H1 (cell line): Measurements from ENCODE around the gene GALE. TPM values are rescaled to one million over a fixed set of nuclear protein-coding genes. Genes with fewer than 3 reads are reported as not detected.

ENCODE experiments used
- CTCF ChIA-PET: fragments of 300-600 bp; sonication (Branson Sonifier 250); formaldehyde crosslinking; loops from one replicate; lab custom pipeline; 2021; ENCODE audit not compliant: partially characterized antibody; lab: Charles Lee
- POLR2A ChIA-PET: fragments of 300-600 bp; sonication (Branson Sonifier 250); formaldehyde crosslinking; loops from one replicate; lab custom pipeline; 2021; ENCODE audit warnings: inconsistent platforms; ENCODE audit not compliant: partially characterized antibody; lab: Charles Lee
- DNase-seq, 2 experiments: peaks; one replicate each; pipeline versions ENCODE4 v3.0.0 to v3.0.0-alpha.2; 2010 to 2022; ENCODE audit warnings: low spot score in 2 of 2, low read depth in 1 of 2, mixed read lengths in 1 of 2
- FAIRE-seq: peaks from 2 replicates; lab custom pipeline; 2011; peaks lifted over from hg19 to GRCh38; lab: Jason Lieb, UNC
- H2AFZ ChIP-seq: 2 replicates; pipeline ENCODE4 v1.8.1; 2012; ENCODE audit warnings: low read length, inconsistent platforms
- H2AK5ac ChIP-seq: 2 replicates; pipeline ENCODE4 v1.6.1; 2013; ENCODE audit warnings: low read depth, low read length
- H2BK120ac ChIP-seq: replicated peaks from 2 replicates; pipeline ENCODE3; 2013; ENCODE audit warnings: low read depth, low read length, inconsistent platforms
- H2BK12ac ChIP-seq: 2 replicates; pipeline ENCODE4 v1.6.1; 2013; ENCODE audit warnings: low read depth, low read length
- H2BK15ac ChIP-seq: 2 replicates; pipeline ENCODE4 v1.6.1; 2013; ENCODE audit warnings: low read length
- H2BK20ac ChIP-seq: 2 replicates; pipeline ENCODE4 v1.6.1; 2013; ENCODE audit warnings: low read length
- H2BK5ac ChIP-seq: 2 replicates; pipeline ENCODE4 v1.6.1; 2013; ENCODE audit warnings: low read depth, low read length
- H3K14ac ChIP-seq: 2 replicates; pipeline ENCODE4 v1.6.1; 2013; ENCODE audit warnings: inconsistent platforms; ENCODE audit not compliant: insufficient read length
- H3K18ac ChIP-seq: 2 replicates; pipeline ENCODE4 v1.6.1; 2013; ENCODE audit warnings: low read length; ENCODE audit errors: extremely low read depth
- H3K23ac ChIP-seq: 2 replicates; pipeline ENCODE4 v1.6.1; 2013; ENCODE audit warnings: inconsistent platforms; ENCODE audit not compliant: insufficient read length
- H3K23me2 ChIP-seq: 2 replicates; pipeline ENCODE4 v1.6.1; 2013; ENCODE audit warnings: low read depth, low read length
- H3K27ac ChIP-seq: 2 replicates; pipeline ENCODE4 v1.6.1; 2011; ENCODE audit warnings: low read depth, low read length, inconsistent platforms
- H3K27me3 ChIP-seq, 4 experiments: replicated peaks in 1 of 4; 1 replicate in 1 of 4; 2 replicates in 3 of 4; pipeline versions ENCODE4 v1.6.1 to v1.8.1; 2011 to 2013; ENCODE audit warnings: low read length in 3 of 4, mild to moderate bottlenecking in 3 of 4, inconsistent platforms in 2 of 4, mixed read lengths in 2 of 4, moderate library complexity in 1 of 4; ENCODE audit not compliant: control insufficient read depth in 3 of 4, insufficient read depth in 3 of 4; ENCODE audit errors: extremely low read depth in 1 of 4
- H3K36me3 ChIP-seq, 4 experiments: 2 replicates each; pipeline versions ENCODE4 v1.6.1 to v1.8.1; 2011 to 2013; ENCODE audit warnings: mild to moderate bottlenecking in 4 of 4, low read length in 3 of 4, moderate library complexity in 2 of 4, control low read depth in 1 of 4, inconsistent platforms in 1 of 4; ENCODE audit not compliant: insufficient read depth in 4 of 4, control insufficient read depth in 2 of 4
- H3K4ac ChIP-seq: replicated peaks from 2 replicates; pipeline ENCODE3; 2013; ENCODE audit warnings: low read length, low read depth, mixed read lengths, inconsistent platforms; ENCODE audit not compliant: insufficient read length
- H3K4me1 ChIP-seq, 4 experiments: replicated peaks in 1 of 4; 1 replicate in 1 of 4; 2 replicates in 3 of 4; pipeline versions ENCODE4 v1.6.1 to v1.8.1; 2011 to 2013; ENCODE audit warnings: low read length in 3 of 4, inconsistent platforms in 2 of 4, mixed read lengths in 1 of 4; ENCODE audit not compliant: insufficient read depth in 4 of 4, control insufficient read depth in 3 of 4
- H3K4me2 ChIP-seq, 2 experiments: 2 replicates each; pipeline versions ENCODE4 v1.6.1 to v1.8.1; 2011 to 2013; ENCODE audit warnings: low read depth in 2 of 2, low read length in 2 of 2, control low read depth in 1 of 2, inconsistent platforms in 1 of 2, mild to moderate bottlenecking in 1 of 2; ENCODE audit not compliant: insufficient read depth in 1 of 2
- H3K4me3 ChIP-seq, 4 experiments: fragments of 200-600, 300-600 bp in 1 of 4; sonication (generic), shearing (Covaris generic), sonication (Bioruptor Twin) in 1 of 4; 2 replicates each; pipeline versions ENCODE4 v1.5.1 to v1.8.1; 2011 to 2016; ENCODE audit warnings: low read length in 4 of 4, low read depth in 3 of 4, control low read depth in 2 of 4, inconsistent platforms in 2 of 4, mild to moderate bottlenecking in 2 of 4, mixed read lengths in 1 of 4, moderate library complexity in 1 of 4; ENCODE audit not compliant: insufficient read depth in 2 of 4; ENCODE audit errors: extremely low read depth in 1 of 4
- H3K56ac ChIP-seq: replicated peaks from 2 replicates; pipeline ENCODE3; 2013; ENCODE audit warnings: low read depth, mild to moderate bottlenecking, mixed read lengths, low read length, inconsistent platforms; ENCODE audit not compliant: insufficient read length
- H3K79me1 ChIP-seq: 2 replicates; pipeline ENCODE4 v1.6.1; 2013; ENCODE audit warnings: low read depth, low read length, control low read depth
- H3K79me2 ChIP-seq, 2 experiments: 2 replicates each; pipeline versions ENCODE4 v1.6.1 to v1.8.1; 2012 to 2013; ENCODE audit warnings: low read length in 2 of 2, mild to moderate bottlenecking in 2 of 2, inconsistent platforms in 1 of 2; ENCODE audit not compliant: insufficient read depth in 2 of 2, control insufficient read depth in 1 of 2
- H3K9ac ChIP-seq, 4 experiments: replicated peaks in 1 of 4; 1 replicate in 1 of 4; 2 replicates in 3 of 4; pipeline versions ENCODE4 v1.6.1 to v1.8.1; 2011 to 2013; ENCODE audit warnings: low read depth in 3 of 4, low read length in 3 of 4, control low read depth in 2 of 4, mild to moderate bottlenecking in 2 of 4, moderate library complexity in 2 of 4, inconsistent platforms in 1 of 4; ENCODE audit errors: extremely low read depth in 1 of 4
- H3K9me3 ChIP-seq, 2 experiments: 2 replicates each; pipeline versions ENCODE4 v1.6.1 to v1.8.1; 2012 to 2013; ENCODE audit warnings: mild to moderate bottlenecking in 2 of 2, moderate library complexity in 2 of 2, control low read depth in 1 of 2, inconsistent platforms in 1 of 2, low read depth in 1 of 2, low read length in 1 of 2, mixed read lengths in 1 of 2; ENCODE audit not compliant: insufficient read depth in 2 of 2
- H4K20me1 ChIP-seq, 2 experiments: replicated peaks in 1 of 2; 2 replicates each; pipeline versions ENCODE3 to v1.8.1; 2011 to 2013; ENCODE audit warnings: inconsistent platforms in 2 of 2, low read length in 2 of 2, mild to moderate bottlenecking in 1 of 2; ENCODE audit not compliant: insufficient read depth in 2 of 2, control insufficient read depth in 1 of 2
- H4K5ac ChIP-seq: 2 replicates; pipeline ENCODE4 v1.6.1; 2013; ENCODE audit warnings: low read length, low read depth, mixed read lengths, inconsistent platforms; ENCODE audit not compliant: insufficient read length
- H4K8ac ChIP-seq: 2 replicates; pipeline ENCODE4 v1.8.0; 2013; ENCODE audit warnings: mild to moderate bottlenecking, moderate library complexity, low read length, inconsistent platforms; ENCODE audit not compliant: insufficient read depth; ENCODE audit errors: extremely low read depth
- H4K91ac ChIP-seq: replicated peaks from 2 replicates; pipeline ENCODE3; 2013; ENCODE audit warnings: low read length, mixed read lengths, inconsistent platforms; ENCODE audit not compliant: insufficient read length
- ASH2L ChIP-seq: fragments of 200-600, 300-600 bp; sonication (generic); IDR thresholded peaks from one replicate; pipeline ENCODE4 v1.7.1; 2017; ENCODE audit warnings: low read length
- BACH1 ChIP-seq: IDR thresholded peaks from 2 replicates; pipeline ENCODE4 v1.6.1; 2012; ENCODE audit warnings: low read length, improper control_type of control experiment
- BCL11A ChIP-seq, 2 experiments: IDR thresholded peaks; one replicate each; pipeline ENCODE4 v1.6.1; 2011; ENCODE audit warnings: low read depth in 2 of 2, low read length in 2 of 2, mild to moderate bottlenecking in 2 of 2
- GABPA ChIP-seq: IDR thresholded peaks from 2 replicates; pipeline ENCODE4 v1.6.1; 2011; ENCODE audit warnings: mild to moderate bottlenecking, low read length, moderate library complexity, borderline replicate concordance; ENCODE audit not compliant: insufficient read depth
- HDAC6 ChIP-seq: IDR thresholded peaks from one replicate; pipeline ENCODE4 v1.7.1; 2012; ENCODE audit warnings: low read depth, mild to moderate bottlenecking, inconsistent platforms, low read length, moderate library complexity
- KDM5A ChIP-seq: fragments of 200-600 bp; IDR thresholded peaks from 2 replicates; pipeline ENCODE4 v1.7.1; 2012; ENCODE audit warnings: mild to moderate bottlenecking, low read length, inconsistent platforms, mixed read lengths
- MAFK ChIP-seq: IDR thresholded peaks from 2 replicates; pipeline ENCODE4 v1.6.1; 2012; ENCODE audit warnings: low read depth, mild to moderate bottlenecking, improper control_type of control experiment, low read length
- RFX5 ChIP-seq: IDR thresholded peaks from 2 replicates; pipeline ENCODE4 v1.6.1; 2011; ENCODE audit warnings: low read depth, low read length, improper control_type of control experiment, borderline replicate concordance
- RXRA ChIP-seq: IDR thresholded peaks from 2 replicates; pipeline ENCODE4 v1.6.1; 2011; ENCODE audit warnings: low read depth, mild to moderate bottlenecking, low read length, moderate library complexity; ENCODE audit not compliant: insufficient read depth
- TAF1 ChIP-seq: IDR thresholded peaks from 2 replicates; pipeline ENCODE4 v1.6.1; 2011; ENCODE audit warnings: mild to moderate bottlenecking, low read depth, low read length
- TCF12 ChIP-seq: IDR thresholded peaks from 2 replicates; pipeline ENCODE4 v1.6.1; 2011; ENCODE audit warnings: low read depth, mild to moderate bottlenecking, low read length
- YY1 ChIP-seq: IDR thresholded peaks from 2 replicates; pipeline ENCODE4 v1.6.1; 2011; ENCODE audit warnings: low read depth, mild to moderate bottlenecking, low read length
- WGBS, 2 experiments: shearing (Covaris generic) in 1 of 2; methylation state at CpG; one replicate each; pipeline versions ENCODE4 v1.1.6 to v1.1.7; 2013 to 2015; ENCODE audit warnings: low lambda C conversion rate in 2 of 2, mixed read lengths in 2 of 2, inconsistent platforms in 1 of 2, low coverage in 1 of 2, missing lambda C conversion rate in 1 of 2; ENCODE audit not compliant: insufficient replicate concordance in 2 of 2, insufficient coverage in 1 of 2, insufficient read length in 1 of 2; ENCODE audit errors: extremely low coverage in 1 of 2, missing lambda C conversion rate in 1 of 2; 5-methylcytosine and 5-hydroxymethylcytosine counted together
- polyA plus RNA-seq, 7 experiments: library from polyadenylated mRNA; depleted of rRNA in 3 of 7; stranded (reverse) in 5 of 7; unstranded in 2 of 7; fragments of >200 nt in 5 of 7; fragments of 200-250 nt in 2 of 7; gene quantifications; 1 replicate in 5 of 7; 2 replicates in 1 of 7; 4 replicates in 1 of 7; pipeline versions ENCODE4 v1.2.1 to v1.2.3, GENCODE V29; 2011 to 2013; ENCODE audit warnings: missing spikeins in 2 of 7, mixed read lengths in 2 of 7
- total RNA-seq: library from RNA; stranded (reverse); fragmentation: NEBNext Ultra II Directional; extraction: Animal tissue kit (Norgen Biotek cat#: 25700); gene quantifications from 2 replicates; pipeline ENCODE4 v1.2.1, GENCODE V29; 2021
- TF ChIP-seq, protein P1 (sequence below): IDR thresholded peaks from 2 replicates; pipeline ENCODE4 v1.6.1; 2011; ENCODE audit warnings: low read length, improper control_type of control experiment

GALE gene
- total and polyA plus RNA-seq, 2 of the 8 experiments (the other 6 are each of a cell fraction or from before 2014, with no cell fraction given) = 26.0 to 33.9 TPM

- no peak overlapping the region for H3K18ac ChIP-seq
- H3K23me2 ChIP-seq = no peaks in the 10 kb centered on the region
- H4K91ac ChIP-seq = no peak overlapping the region
- H3K4me2 ChIP-seq = no peak overlapping the region
- no peaks in the 10 kb centered on the region for H3K79me2 ChIP-seq
- DNase-seq = no peak
- no peak overlapping the region for H3K9ac ChIP-seq
- H3K23ac ChIP-seq = no peak overlapping the region
- H3K14ac ChIP-seq = no peak overlapping the region
- no peak overlapping the region for H4K5ac ChIP-seq
- POLR2A ChIA-PET = interaction anchor here (0.9 to 4.0 kb wide), 4 partner anchors 8 to 68 kb away, joined by 3 to 19 read pairs (median 4); partner anchors contain the start of gene ELOA
- peaks cover 18 to 36% (median 28%) of the 10 kb centered on the region in 4 experiments for H3K36me3 ChIP-seq
- no peaks in the 10 kb centered on the region for H3K9me3 ChIP-seq
- no peak overlapping the region for H2BK5ac ChIP-seq
- no peak overlapping the region for H4K8ac ChIP-seq
- no peak overlapping the region for H2BK120ac ChIP-seq
- FAIRE-seq = no peak
- peaks cover 5 to 10% of the 10 kb centered on the region in 2 experiments for H4K20me1 ChIP-seq
- H2AFZ ChIP-seq = no peak overlapping the region
- CTCF ChIA-PET = interaction anchor here (0.6 to 2.8 kb wide), 2 partner anchors 8 to 19 kb away, joined by 4 to 14 read pairs; no protein-coding TSS in a partner anchor
- no peaks in the 10 kb centered on the region for H3K27me3 ChIP-seq
- no peak overlapping the region for H3K27ac ChIP-seq
- H3K79me1 ChIP-seq = peaks cover 4% of the 10 kb centered on the region; the same call in 1 of the 2 replicates
- H3K4me1 ChIP-seq = no peaks in the 10 kb centered on the region
- H3K4me3 ChIP-seq = no peak overlapping the region
- no peak overlapping the region for H3K4ac ChIP-seq
- no peak overlapping the region for H2BK15ac ChIP-seq
- H3K56ac ChIP-seq = no peak overlapping the region
- no peak overlapping the region for H2BK12ac ChIP-seq
- H2BK20ac ChIP-seq = no peak overlapping the region
- WGBS, 2 experiments = 93% methylated on average over 7 of the region's 7 CpGs; no CpG with 5 or more reads in 1 of the 2 experiments
- H2AK5ac ChIP-seq = no peak overlapping the region
- no peak for TF ChIP-seq TAF1
- no peak for TF ChIP-seq ASH2L
- TF ChIP-seq KDM5A = no peak
- no peak for TF ChIP-seq GABPA
- TF ChIP-seq TCF12 = no peak
- TF ChIP-seq MAFK = no peak
- TF ChIP-seq BACH1 = no peak
- no peak for TF ChIP-seq YY1
- no peak for TF ChIP-seq RFX5
- TF ChIP-seq BCL11A (IDR thresholded peaks at IDR 0.05; ENCODE audit: low read depth in 2 of 2, low read length in 2 of 2) = no peak
- TF ChIP-seq, protein P1, sequence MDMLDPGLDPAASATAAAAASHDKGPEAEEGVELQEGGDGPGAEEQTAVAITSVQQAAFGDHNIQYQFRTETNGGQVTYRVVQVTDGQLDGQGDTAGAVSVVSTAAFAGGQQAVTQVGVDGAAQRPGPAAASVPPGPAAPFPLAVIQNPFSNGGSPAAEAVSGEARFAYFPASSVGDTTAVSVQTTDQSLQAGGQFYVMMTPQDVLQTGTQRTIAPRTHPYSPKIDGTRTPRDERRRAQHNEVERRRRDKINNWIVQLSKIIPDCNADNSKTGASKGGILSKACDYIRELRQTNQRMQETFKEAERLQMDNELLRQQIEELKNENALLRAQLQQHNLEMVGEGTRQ = no peak
- no peak for TF ChIP-seq HDAC6
- no peak for TF ChIP-seq RXRA
Measured at GRCh38 chr1:23763041-23763577, 37.4 kb downstream of the GALE start.
